ENCODE results near the gene EXTL2.

GRCh38 chr1:100941580-100942216, 47.1 kb upstream of the EXTL2 start:
- no peak for TF ChIP-seq CTCF (IDR thresholded peaks at IDR 0.05)
- no peak for TF ChIP-seq POLR2A (IDR thresholded peaks at IDR 0.05)
